ENCODE results near the gene LARP1B. TPM values are rescaled to one million over a fixed set of nuclear protein-coding genes. Genes with fewer than 3 reads are reported as not detected.
"Not testable (repeated sequence)": the region's sequence is repeated elsewhere in the genome, so short reads cannot be mapped to it uniquely, and the experiment has no call there.

The LARP1B gene
- total and polyA plus RNA-seq, 2 donors (not counting 1 experiment from before 2014, with no cell fraction given) = 16.8 to 17.1 TPM

GRCh38 chr4:128153800-128154199 lies 92.7 kb downstream of the LARP1B start:
- no peak for DNase-seq (ENCODE audit: low read depth in 2 of 2)

DNA sequence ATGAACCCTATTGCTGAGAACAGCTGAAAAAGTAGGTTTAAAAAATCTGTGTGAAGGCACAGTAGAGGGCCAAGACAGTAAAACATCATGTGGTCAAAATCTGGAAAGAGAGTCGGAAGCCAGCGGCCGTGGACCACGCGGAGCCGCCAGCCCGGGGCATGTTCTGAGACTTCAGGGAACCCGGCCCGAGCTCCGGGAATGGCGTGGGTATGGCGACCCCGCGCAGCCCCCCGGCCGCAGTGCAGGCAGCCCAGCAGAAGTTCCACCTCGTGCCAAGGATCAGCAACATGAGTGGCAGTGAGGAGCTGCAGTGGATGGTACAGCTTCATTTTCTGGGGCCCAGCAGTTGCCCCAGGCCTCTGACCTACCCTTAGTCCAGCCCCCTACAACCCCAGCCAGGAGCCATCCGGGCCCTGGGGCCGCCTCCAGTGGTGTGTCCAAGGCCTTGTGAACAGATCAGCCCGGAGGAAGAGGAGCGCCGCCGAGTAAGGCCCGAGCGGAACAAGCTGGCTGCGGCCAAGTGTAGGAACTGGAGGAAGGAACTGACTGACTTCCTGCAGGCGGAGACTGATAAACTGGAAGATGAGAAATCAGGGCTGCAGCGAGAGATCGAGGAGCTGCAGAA lies 94.2 kb downstream of the LARP1B start:
- Histone ChIP-seq H3K36me3 (ENCODE audit: control insufficient read depth, insufficient read depth, low read length) (no peaks in the 10 kb centered on the region), H3K9me3 (ENCODE audit: control insufficient read depth, insufficient read depth, low read depth, low read length) (no peaks in the 10 kb centered on the region), H2AFZ (ENCODE audit: low read length) (no peak overlapping the region), H4K20me1 (ENCODE audit: control insufficient read depth, extremely low read depth, insufficient read depth, low read length) (no peaks in the 10 kb centered on the region), H3K4me3 (replicated peaks in 1 of 4; ENCODE audit: control extremely low read depth in 1 of 4, insufficient read depth in 1 of 4, low read depth in 3 of 4, low read length in 4 of 4) (no peak overlapping the region), H3K27me3 (ENCODE audit: control insufficient read depth, insufficient read depth, low read length) (no peaks in the 10 kb centered on the region), H3K4me2 (ENCODE audit: extremely low read depth, insufficient read depth, low read length) (no peak overlapping the region), H3K4me1 (ENCODE audit: control insufficient read depth, extremely low read depth, insufficient read depth, low read length) (peaks cover 8% of the 10 kb centered on the region), H3K9ac (ENCODE audit: insufficient read depth, low read length) (no peak overlapping the region), H3K79me2 (ENCODE audit: control insufficient read depth, insufficient read depth, low read length) (no peaks in the 10 kb centered on the region), H3K27ac (ENCODE audit: insufficient read depth, low read length) (no peak overlapping the region)
- no peak for DNase-seq (ENCODE audit: low read depth in 2 of 2)
- TF ChIP-seq CTCF (conservative IDR thresholded peaks at IDR 0.05 in 1 of 2, IDR thresholded peaks at IDR 0.05 in 1 of 2; ENCODE audit: low read depth in 1 of 2, low read length in 2 of 2) = no peak

More at GRCh38 chr4:128153800-128154199, 92.7 kb downstream of the LARP1B start:
- H3K9me3 ChIP-seq (ENCODE audit: control insufficient read depth, insufficient read depth, low read depth, low read length) = no peaks in the 10 kb centered on the region
- no peaks in the 10 kb centered on the region for H3K4me1 ChIP-seq (ENCODE audit: control insufficient read depth, extremely low read depth, insufficient read depth, low read length)
- H3K27me3 ChIP-seq (ENCODE audit: control insufficient read depth, insufficient read depth, low read length) = no peaks in the 10 kb centered on the region
- no peak overlapping the region for H3K4me3 ChIP-seq (replicated peaks in 1 of 4; ENCODE audit: control extremely low read depth in 1 of 4, insufficient read depth in 1 of 4, low read depth in 3 of 4, low read length in 4 of 4)
- H2AFZ ChIP-seq (ENCODE audit: low read length) = no peak overlapping the region
- H3K79me2 ChIP-seq (ENCODE audit: control insufficient read depth, insufficient read depth, low read length) = no peaks in the 10 kb centered on the region
- H3K4me2 ChIP-seq (ENCODE audit: extremely low read depth, insufficient read depth, low read length) = no peak overlapping the region
- no peak for TF ChIP-seq CTCF (conservative IDR thresholded peaks at IDR 0.05 in 1 of 2, IDR thresholded peaks at IDR 0.05 in 1 of 2; ENCODE audit: low read depth in 1 of 2, low read length in 2 of 2)
- TF ChIP-seq EZH2 (IDR thresholded peaks at IDR 0.05; ENCODE audit: low read length, missing control alignments) = no peak
- H3K9ac ChIP-seq (ENCODE audit: insufficient read depth, low read length) = no peak overlapping the region
- H3K36me3 ChIP-seq (ENCODE audit: control insufficient read depth, insufficient read depth, low read length) = no peaks in the 10 kb centered on the region
- H3K27ac ChIP-seq (ENCODE audit: insufficient read depth, low read length) = no peak overlapping the region
- H4K20me1 ChIP-seq (ENCODE audit: control insufficient read depth, extremely low read depth, insufficient read depth, low read length) = no peaks in the 10 kb centered on the region

DNA sequence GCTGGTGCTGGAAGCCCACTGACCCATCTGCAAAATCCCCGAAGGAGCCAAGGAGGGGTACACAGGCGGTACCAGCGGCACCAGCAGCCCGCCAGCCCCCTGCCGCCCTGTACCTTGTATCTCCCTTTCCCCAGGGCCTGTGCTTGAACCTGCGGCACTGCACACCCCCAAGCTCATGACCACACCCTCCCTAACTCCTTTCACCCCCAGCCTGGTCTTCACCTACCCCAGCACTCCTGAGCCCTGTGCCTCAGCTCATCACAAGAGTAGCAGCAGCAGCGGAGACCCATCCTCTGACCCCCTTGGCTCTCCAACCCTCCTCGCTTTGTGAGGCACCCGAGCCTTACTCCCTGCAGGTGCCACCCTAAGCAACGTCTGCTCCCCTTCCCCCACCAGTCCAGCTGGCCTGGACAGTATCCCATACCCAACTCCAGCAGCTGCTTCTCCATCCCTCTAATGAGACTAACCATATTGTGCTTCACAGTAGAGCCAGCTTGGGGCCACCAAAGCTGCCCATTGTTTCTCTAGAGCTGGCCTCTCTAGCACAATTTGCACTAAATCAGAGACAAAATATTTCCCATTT lies 94.9 kb downstream of the LARP1B start:
- H3K4me3 ChIP-seq (replicated peaks in 1 of 4; ENCODE audit: control extremely low read depth in 1 of 4, insufficient read depth in 1 of 4, low read depth in 3 of 4, low read length in 4 of 4) = no peak overlapping the region
- H3K9ac ChIP-seq (ENCODE audit: insufficient read depth, low read length) = no peak overlapping the region
- H3K79me2 ChIP-seq (ENCODE audit: control insufficient read depth, insufficient read depth, low read length) = no peaks in the 10 kb centered on the region
- no peaks in the 10 kb centered on the region for H4K20me1 ChIP-seq (ENCODE audit: control insufficient read depth, extremely low read depth, insufficient read depth, low read length)
- H3K4me1 ChIP-seq (ENCODE audit: control insufficient read depth, extremely low read depth, insufficient read depth, low read length) = peaks cover 8% of the 10 kb centered on the region
- H3K36me3 ChIP-seq (ENCODE audit: control insufficient read depth, insufficient read depth, low read length) = no peaks in the 10 kb centered on the region
- no peaks in the 10 kb centered on the region for H3K9me3 ChIP-seq (ENCODE audit: control insufficient read depth, insufficient read depth, low read depth, low read length)
- H3K4me2 ChIP-seq (ENCODE audit: extremely low read depth, insufficient read depth, low read length) = no peak overlapping the region
- TF ChIP-seq CTCF (conservative IDR thresholded peaks at IDR 0.05 in 1 of 2, IDR thresholded peaks at IDR 0.05 in 1 of 2; ENCODE audit: low read depth in 1 of 2, low read length in 2 of 2) (no peak), EZH2 (IDR thresholded peaks at IDR 0.05; ENCODE audit: low read length, missing control alignments) (no peak)
- H2AFZ ChIP-seq (ENCODE audit: low read length) = no peak overlapping the region
- no peak for DNase-seq (ENCODE audit: low read depth in 2 of 2)
- no peaks in the 10 kb centered on the region for H3K27me3 ChIP-seq (ENCODE audit: control insufficient read depth, insufficient read depth, low read length)
- no peak overlapping the region for H3K27ac ChIP-seq (ENCODE audit: insufficient read depth, low read length)

GRCh38 chr4:128156472-128156871 lies 95.4 kb downstream of the LARP1B start:
- H2AFZ ChIP-seq (ENCODE audit: low read length); H3K27me3 ChIP-seq (ENCODE audit: control insufficient read depth, insufficient read depth, low read length); H3K27ac ChIP-seq (ENCODE audit: insufficient read depth, low read length); H3K4me2 ChIP-seq (ENCODE audit: extremely low read depth, insufficient read depth, low read length); H3K9me3 ChIP-seq (ENCODE audit: control insufficient read depth, insufficient read depth, low read depth, low read length); H3K4me3 ChIP-seq (replicated peaks in 1 of 4; ENCODE audit: control extremely low read depth in 1 of 4, insufficient read depth in 1 of 4, low read depth in 3 of 4, low read length in 4 of 4); H3K36me3 ChIP-seq (ENCODE audit: control insufficient read depth, insufficient read depth, low read length); H3K79me2 ChIP-seq (ENCODE audit: control insufficient read depth, insufficient read depth, low read length); H4K20me1 ChIP-seq (ENCODE audit: control insufficient read depth, extremely low read depth, insufficient read depth, low read length); H3K9ac ChIP-seq (ENCODE audit: insufficient read depth, low read length); DNase-seq (ENCODE audit: low read depth in 2 of 2); H3K4me1 ChIP-seq (ENCODE audit: control insufficient read depth, extremely low read depth, insufficient read depth, low read length): not testable (repeated sequence)

Data from fibroblast of lung (primary cell).